Measurements from ENCODE around the gene SSRP1.

- TF ChIP-seq POLR2AphosphoS5 (IDR thresholded peaks at IDR 0.05; ENCODE audit: low read depth) = no peak
- TF ChIP-seq CTCF (conservative IDR thresholded peaks at IDR 0.05; ENCODE audit: low read depth in 2 of 2) = no peak
- no peak for TF ChIP-seq JUNB (IDR thresholded peaks at IDR 0.05; ENCODE audit: unreplicated experiment)
- no peak for TF ChIP-seq EZH2 (IDR thresholded peaks at IDR 0.05; ENCODE audit: low read depth, unreplicated experiment)
- no peak for TF ChIP-seq REST (IDR thresholded peaks at IDR 0.05; ENCODE audit: unreplicated experiment)
- TF ChIP-seq NANOG (IDR thresholded peaks at IDR 0.05; ENCODE audit: borderline replicate concordance) = no peak
- no peak for TF ChIP-seq CREB1 (CRISPR knock-in tag; IDR thresholded peaks at IDR 0.05; ENCODE audit: low read depth)
- no peak for TF ChIP-seq ZNF331 (CRISPR knock-in tag; IDR thresholded peaks at IDR 0.05; ENCODE audit: low read depth)
- no peak for TF ChIP-seq EZH2phosphoT487 (IDR thresholded peaks at IDR 0.05; ENCODE audit: unreplicated experiment)
- TF ChIP-seq ETS1 (IDR thresholded peaks at IDR 0.05) = no peak
Observed at GRCh38 chr11:57301711-57302423, 33.8 kb downstream of the SSRP1 start.
